CD4-positive, alpha-beta memory T cell (primary cell): ENCODE measurements around the gene SPATA31D4. TPM values are rescaled to one million over a fixed set of nuclear protein-coding genes. Genes with fewer than 3 reads are reported as not detected.
"Not testable (repeated sequence)": the region's sequence is repeated elsewhere in the genome, so short reads cannot be mapped to it uniquely, and the experiment has no call there.

Experiments used
- CTCF ChIA-PET: fragments of 350-600 bp; sonication (Branson Sonifier 250); formaldehyde crosslinking; loops from one replicate; lab custom pipeline; 2021; ENCODE audit warnings: inconsistent platforms; ENCODE audit not compliant: partially characterized antibody; lab: Charles Lee
- POLR2A ChIA-PET: fragments of 350-600 bp; sonication (Branson Sonifier 250); formaldehyde crosslinking; loops from one replicate; lab custom pipeline; 2021; ENCODE audit not compliant: partially characterized antibody; lab: Charles Lee
- DNase-seq, 5 donors: peaks; one replicate each; pipeline versions ENCODE4 v3.0.0 to v3.0.0-alpha.2; 2020 to 2022; ENCODE audit warnings: mixed read lengths in 1 of 5
- H3K27ac ChIP-seq: one replicate; pipeline ENCODE4 v1.7.0; 2013; ENCODE audit warnings: low read depth, low read length
- H3K27me3 ChIP-seq: 2 replicates; pipeline ENCODE4 v1.7.0; 2013; ENCODE audit warnings: mild to moderate bottlenecking, low read length, moderate library complexity; ENCODE audit not compliant: insufficient read depth
- H3K36me3 ChIP-seq: 2 replicates; pipeline ENCODE4 v1.7.0; 2013; ENCODE audit warnings: mild to moderate bottlenecking, low read length, moderate library complexity; ENCODE audit not compliant: insufficient read depth
- H3K4me1 ChIP-seq: 2 replicates; pipeline ENCODE4 v1.7.0; 2013; ENCODE audit warnings: mild to moderate bottlenecking, low read length, moderate library complexity; ENCODE audit not compliant: insufficient read depth
- H3K4me3 ChIP-seq, 2 donors: one replicate each; pipeline ENCODE4 v1.7.0; 2013; ENCODE audit warnings: low read length in 2 of 2, mild to moderate bottlenecking in 1 of 2
- H3K9me3 ChIP-seq, 2 donors: one replicate each; pipeline ENCODE4 v1.7.0; 2013; ENCODE audit warnings: low read length in 2 of 2, control low read depth in 1 of 2; ENCODE audit not compliant: control insufficient read depth in 1 of 2
- H3K27ac Mint-ChIP-seq, 7 donors: one replicate each; pipeline ENCODE4 v1.8.0; 2020 to 2021; ENCODE audit warnings: mixed read lengths in 7 of 7, mild to moderate bottlenecking in 6 of 7, inconsistent platforms in 3 of 7, moderate library complexity in 3 of 7
- H3K27me3 Mint-ChIP-seq, 2 donors: one replicate each; pipeline ENCODE4 v1.8.0; 2020 to 2021; ENCODE audit warnings: mixed read lengths in 2 of 2
- H3K36me3 Mint-ChIP-seq, 2 donors: one replicate each; pipeline ENCODE4 v1.8.0; 2020 to 2021; ENCODE audit warnings: mixed read lengths in 2 of 2, inconsistent platforms in 1 of 2, mild to moderate bottlenecking in 1 of 2
- H3K4me1 Mint-ChIP-seq, 4 donors: one replicate each; pipeline ENCODE4 v1.8.0; 2020 to 2021; ENCODE audit warnings: mixed read lengths in 4 of 4, mild to moderate bottlenecking in 1 of 4
- H3K4me3 Mint-ChIP-seq, 8 donors: one replicate each; pipeline ENCODE4 v1.8.0; 2020 to 2021; ENCODE audit warnings: mixed read lengths in 8 of 8, mild to moderate bottlenecking in 7 of 8, moderate library complexity in 6 of 8, inconsistent platforms in 3 of 8
- H3K9me3 Mint-ChIP-seq, 8 donors: one replicate each; pipeline ENCODE4 v1.8.0; 2020 to 2021; ENCODE audit warnings: mixed read lengths in 8 of 8, mild to moderate bottlenecking in 5 of 8, inconsistent platforms in 3 of 8, moderate library complexity in 1 of 8
- intact Hi-C: fragments of 100-400 bp; cut with micrococcal nuclease; formaldehyde crosslinking; loops from one replicate; pipeline ENCODE4 v1.15.1; 2023
- polyA plus RNA-seq, 2 donors: library from polyadenylated mRNA; unstranded; fragments of 300-500 nt; fragmentation: Illumina TruSeq; gene quantifications; one replicate each; pipeline ENCODE4 v1.2.3, GENCODE V29; 2021
- total RNA-seq, 2 experiments: library from RNA; stranded (reverse); gene quantifications; one replicate each; pipeline ENCODE4 v1.2.3, GENCODE V29; 2021

SPATA31D4 gene
- total RNA-seq (not detected), polyA plus RNA-seq (not detected)

DNA sequence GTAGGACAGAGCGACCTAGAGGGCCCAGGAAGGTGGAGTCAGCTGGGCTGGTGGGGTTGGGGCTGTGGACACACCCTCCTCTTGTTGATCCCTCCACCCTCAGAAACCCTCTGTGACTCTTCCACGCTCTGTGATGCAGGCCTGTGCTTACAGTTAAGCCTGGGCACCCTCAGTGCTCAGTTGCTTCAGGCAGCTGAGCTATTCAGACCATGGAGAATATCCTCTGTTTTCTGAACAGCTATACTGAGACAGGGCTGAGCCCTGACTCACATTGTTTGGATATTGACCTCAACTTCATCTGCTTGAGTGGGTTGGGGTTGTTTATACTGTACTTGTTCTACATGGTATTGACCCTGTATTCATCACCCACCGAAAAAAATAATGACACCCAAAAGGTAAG is at the start of gene SPATA31D4:
Gene SPATA31D4 (plus strand): TSS at position 124 of the 400 bp plus-strand sequence. CDS start 86 bp downstream, at position 210.
- H3K27me3 ChIP-seq, H3K27ac Mint-ChIP-seq, H3K27ac ChIP-seq, H3K9me3 ChIP-seq, H3K27me3 Mint-ChIP-seq, H3K4me1 ChIP-seq, POLR2A ChIA-PET, H3K36me3 Mint-ChIP-seq, H3K9me3 Mint-ChIP-seq, intact Hi-C loops, H3K36me3 ChIP-seq, CTCF ChIA-PET, H3K4me3 Mint-ChIP-seq, DNase-seq, H3K4me3 ChIP-seq, H3K4me1 Mint-ChIP-seq: not testable (repeated sequence)

DNA sequence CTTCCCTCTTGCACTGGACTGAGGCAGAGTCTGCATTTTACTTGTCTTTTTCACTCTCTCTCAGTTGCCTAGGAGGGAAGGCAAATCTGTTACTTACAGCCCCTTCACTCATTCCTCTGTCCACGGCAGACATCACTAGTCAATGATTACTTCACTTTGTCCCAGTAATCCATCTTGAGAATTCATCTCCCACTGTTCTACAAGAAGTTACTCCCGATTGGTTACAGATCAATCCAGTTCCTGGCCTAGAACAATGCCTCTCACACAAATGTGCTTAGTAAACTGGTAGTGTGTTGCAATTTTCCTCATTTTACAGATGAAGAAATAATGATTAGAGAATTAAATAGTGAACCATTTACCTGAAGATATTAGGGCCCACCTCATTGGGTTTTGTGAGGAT is 49.7 kb upstream of the SPATA31D4 start:
- no peak for DNase-seq
- Histone ChIP-seq H3K4me3 (no peak overlapping the region), H3K27me3 (no peaks in the 10 kb centered on the region), H3K9me3 (no peaks in the 10 kb centered on the region), H3K27ac (no peak overlapping the region), H3K4me1 (no peaks in the 10 kb centered on the region), H3K36me3 (no peaks in the 10 kb centered on the region)
- Mint-ChIP-seq H3K4me1 (no peaks in the 10 kb centered on the region), H3K9me3 (peaks cover 0 to 7% (median 0%) of the 10 kb centered on the region in 8 donors), H3K4me3 (no peak overlapping the region), H3K27ac (no peak overlapping the region), H3K27me3 (no peaks in the 10 kb centered on the region), H3K36me3 (no peaks in the 10 kb centered on the region)
- ChIA-PET POLR2A (no interaction called here), CTCF (no interaction called here)
- intact Hi-C loops, result no loop called here

GRCh38 chr9:81879501-81879916 is 48.7 kb upstream of the SPATA31D4 start:
- Mint-ChIP-seq H3K4me3 (no peak overlapping the region), H3K27me3 (no peaks in the 10 kb centered on the region), H3K36me3 (no peaks in the 10 kb centered on the region), H3K9me3 (peaks cover 0 to 7% (median 0%) of the 10 kb centered on the region in 8 donors), H3K27ac (no peak overlapping the region), H3K4me1 (no peaks in the 10 kb centered on the region)
- no peak for DNase-seq
- H3K4me1 ChIP-seq, result no peaks in the 10 kb centered on the region
- no peaks in the 10 kb centered on the region for H3K9me3 ChIP-seq
- no peak overlapping the region for H3K4me3 ChIP-seq
- POLR2A ChIA-PET, result no interaction called here
- no peak overlapping the region for H3K27ac ChIP-seq
- H3K27me3 ChIP-seq, result no peaks in the 10 kb centered on the region
- H3K36me3 ChIP-seq, result no peaks in the 10 kb centered on the region
- intact Hi-C loops, result no loop called here
- CTCF ChIA-PET, result no interaction called here

DNA sequence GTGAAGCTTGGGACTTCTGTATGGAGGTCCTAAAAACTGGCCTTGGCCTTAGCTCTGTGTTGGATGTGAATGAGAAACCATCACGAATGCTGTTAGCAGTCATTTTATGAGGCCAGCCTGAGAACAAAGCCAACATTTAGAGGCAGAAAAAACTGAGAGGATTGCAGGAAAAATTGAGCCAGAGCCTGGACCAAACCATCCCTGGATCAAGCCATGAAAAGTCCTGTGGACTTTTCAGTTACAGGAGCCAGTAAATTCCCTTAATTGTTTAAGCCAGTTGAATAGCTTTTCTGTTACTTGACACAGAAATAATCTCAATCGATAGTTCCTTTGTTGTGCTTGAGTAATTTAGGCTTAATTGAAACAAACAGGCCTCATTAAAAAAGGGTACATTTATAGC is 42.6 kb upstream of the SPATA31D4 start:
- H3K9me3 ChIP-seq, result no peaks in the 10 kb centered on the region
- no peaks in the 10 kb centered on the region for H3K4me1 ChIP-seq
- intact Hi-C loops, result no loop called here
- no peaks in the 10 kb centered on the region for H3K36me3 Mint-ChIP-seq
- no peak overlapping the region for H3K4me3 ChIP-seq
- ChIA-PET POLR2A (no interaction called here), CTCF (interaction anchor here (0.8 kb wide), 1 partner anchor 15 kb away, joined by 3 read pairs; no protein-coding TSS in a partner anchor)
- H3K9me3 Mint-ChIP-seq, result peaks cover 0 to 6% (median 0%) of the 10 kb centered on the region in 8 donors
- DNase-seq, result no peak
- no peaks in the 10 kb centered on the region for H3K4me1 Mint-ChIP-seq
- no peak overlapping the region for H3K27ac Mint-ChIP-seq
- H3K4me3 Mint-ChIP-seq, result no peak overlapping the region
- no peaks in the 10 kb centered on the region for H3K27me3 ChIP-seq
- no peaks in the 10 kb centered on the region for H3K27me3 Mint-ChIP-seq
- H3K36me3 ChIP-seq, result no peaks in the 10 kb centered on the region
- H3K27ac ChIP-seq, result no peak overlapping the region

- DNase-seq, result no peak
- intact Hi-C loops, result no loop called here
- H3K36me3 Mint-ChIP-seq, result no peaks in the 10 kb centered on the region
- H3K4me1 ChIP-seq, result no peaks in the 10 kb centered on the region
- no peaks in the 10 kb centered on the region for H3K9me3 ChIP-seq
- peaks cover 0 to 6% (median 0%) of the 10 kb centered on the region in 8 donors for H3K9me3 Mint-ChIP-seq
- CTCF ChIA-PET, result interaction anchor here (0.6 kb wide), 1 partner anchor 15 kb away, joined by 3 read pairs; no protein-coding TSS in a partner anchor
- POLR2A ChIA-PET, result no interaction called here
- H3K36me3 ChIP-seq, result no peaks in the 10 kb centered on the region
- H3K27ac ChIP-seq, result no peak overlapping the region
- H3K4me3 Mint-ChIP-seq, result no peak overlapping the region
- no peaks in the 10 kb centered on the region for H3K27me3 ChIP-seq
- H3K4me1 Mint-ChIP-seq, result no peaks in the 10 kb centered on the region
- H3K4me3 ChIP-seq, result no peak overlapping the region
- H3K27me3 Mint-ChIP-seq, result no peaks in the 10 kb centered on the region
- H3K27ac Mint-ChIP-seq, result no peak overlapping the region
Measured at GRCh38 chr9:81886665-81887064, 41.6 kb upstream of the SPATA31D4 start.

- Histone ChIP-seq H3K9me3 (no peaks in the 10 kb centered on the region), H3K4me1 (no peaks in the 10 kb centered on the region), H3K27me3 (no peaks in the 10 kb centered on the region), H3K36me3 (no peaks in the 10 kb centered on the region), H3K27ac (no peak overlapping the region), H3K4me3 (no peak overlapping the region)
- no peak overlapping the region for H3K4me3 Mint-ChIP-seq
- intact Hi-C loops, result no loop called here
- H3K4me1 Mint-ChIP-seq, result no peaks in the 10 kb centered on the region
- ChIA-PET CTCF (no interaction called here), POLR2A (no interaction called here)
- peaks cover 0 to 3% of the 10 kb centered on the region in 2 donors for H3K36me3 Mint-ChIP-seq
- H3K27me3 Mint-ChIP-seq, result no peaks in the 10 kb centered on the region
- H3K27ac Mint-ChIP-seq, result no peak overlapping the region
- peaks cover 0 to 6% (median 0%) of the 10 kb centered on the region in 8 donors for H3K9me3 Mint-ChIP-seq
- no peak for DNase-seq
Measured at GRCh38 chr9:81890104-81890503, 38.1 kb upstream of the SPATA31D4 start.

- Histone ChIP-seq H3K4me1 (no peaks in the 10 kb centered on the region), H3K36me3 (no peaks in the 10 kb centered on the region), H3K27me3 (no peaks in the 10 kb centered on the region), H3K27ac (no peak overlapping the region), H3K4me3 (no peak overlapping the region), H3K9me3 (no peaks in the 10 kb centered on the region)
- CTCF ChIA-PET, result no interaction called here
- Mint-ChIP-seq H3K27me3 (no peaks in the 10 kb centered on the region), H3K4me1 (no peaks in the 10 kb centered on the region), H3K4me3 (no peak overlapping the region), H3K9me3 (peaks cover 0 to 8% (median 1%) of the 10 kb centered on the region in 8 donors), H3K27ac (no peak overlapping the region), H3K36me3 (peaks cover 0 to 3% of the 10 kb centered on the region in 2 donors)
- POLR2A ChIA-PET, result no interaction called here
- DNase-seq, result no peak
- intact Hi-C loops, result no loop called here
Measured at GRCh38 chr9:81892440-81892839, 35.8 kb upstream of the SPATA31D4 start.

- H3K9me3 ChIP-seq, result no peaks in the 10 kb centered on the region
- no peak overlapping the region for H3K27ac Mint-ChIP-seq
- H3K27me3 Mint-ChIP-seq, result no peaks in the 10 kb centered on the region
- peaks cover 0 to 3% of the 10 kb centered on the region in 2 donors for H3K36me3 Mint-ChIP-seq
- H3K9me3 Mint-ChIP-seq, result peaks cover 0 to 8% (median 3%) of the 10 kb centered on the region in 8 donors
- ChIA-PET POLR2A (no interaction called here), CTCF (no interaction called here)
- H3K4me3 Mint-ChIP-seq, result peak overlapping the region in 1 of 8 donors; percentile 15
- H3K4me1 ChIP-seq, result no peaks in the 10 kb centered on the region
- no peak overlapping the region for H3K27ac ChIP-seq
- H3K4me3 ChIP-seq, result no peak overlapping the region
- H3K4me1 Mint-ChIP-seq, result no peaks in the 10 kb centered on the region
- no peaks in the 10 kb centered on the region for H3K36me3 ChIP-seq
- no peak for DNase-seq
- intact Hi-C loops, result no loop called here
- no peaks in the 10 kb centered on the region for H3K27me3 ChIP-seq
Measured at GRCh38 chr9:81893929-81894328, 34.3 kb upstream of the SPATA31D4 start.
